Erythroblast (primary cell): ENCODE results near the gene SLC24A3.

Source experiments
- GATA1 ChIP-seq: IDR thresholded peaks from 2 replicates; pipeline ENCODE4 v1.6.1; 2011; ENCODE audit warnings: low read depth, mild to moderate bottlenecking, control low read depth, low read length, moderate library complexity
- POLR2A ChIP-seq: IDR thresholded peaks from 2 replicates; pipeline ENCODE4 v1.6.1; 2011; ENCODE audit warnings: mild to moderate bottlenecking, low read length

GRCh38 chr20:19697415-19697814 is 485.0 kb downstream of the SLC24A3 start:
- TF ChIP-seq GATA1 = no peak
- TF ChIP-seq POLR2A = no peak
